ENCODE measurements around the gene CIITA.

Gene CIITA

GRCh38 chr16:10879681-10880589, 2.9 kb downstream of the CIITA start:
- no peak for DNase-seq (ENCODE audit: low read depth, low spot score)

- DNase-seq (ENCODE audit: low read depth, low spot score) = no peak
These were observed 3.8 kb downstream of the CIITA start for GRCh38 chr16:10880594-10881452.

GRCh38 chr16:10881479-10882030, 4.6 kb downstream of the CIITA start:
- DNase-seq (ENCODE audit: low read depth, low spot score) = no peak

GRCh38 chr16:10883004-10883403, 6.0 kb downstream of the CIITA start:
- DNase-seq (ENCODE audit: low read depth, low spot score) = no peak

GRCh38 chr16:10885246-10885645, 8.2 kb downstream of the CIITA start:
- no peak for DNase-seq (ENCODE audit: low read depth, low spot score)

GRCh38 chr16:10888320-10888937, 11.4 kb downstream of the CIITA start:
- DNase-seq (ENCODE audit: low read depth, low spot score) = no peak

GRCh38 chr16:10889855-10890254, 12.9 kb downstream of the CIITA start:
- no peak for DNase-seq (ENCODE audit: low read depth, low spot score)

GRCh38 chr16:10892782-10893318, 15.8 kb downstream of the CIITA start:
- DNase-seq (ENCODE audit: low read depth, low spot score) = no peak

- peak; percentile 65 for DNase-seq (ENCODE audit: low read depth, low spot score)
These were observed 18.3 kb downstream of the CIITA start for GRCh38 chr16:10895053-10895946.

- no peak for DNase-seq (ENCODE audit: low read depth, low spot score)
These were observed 19.2 kb downstream of the CIITA start for GRCh38 chr16:10896165-10896564.

GRCh38 chr16:10896723-10897122, 19.7 kb downstream of the CIITA start:
- no peak for DNase-seq (ENCODE audit: low read depth, low spot score)

- no peak for DNase-seq (ENCODE audit: low read depth, low spot score)
These were observed 20.1 kb downstream of the CIITA start for GRCh38 chr16:10897134-10897533.

GRCh38 chr16:10902999-10903398, 26.0 kb downstream of the CIITA start:
- no peak for DNase-seq (ENCODE audit: low read depth, low spot score)

- DNase-seq (ENCODE audit: low read depth, low spot score) = no peak
These were observed 29.5 kb downstream of the CIITA start for GRCh38 chr16:10906482-10906881.

- DNase-seq (ENCODE audit: low read depth, low spot score) = peak; percentile 52
These were observed 30.1 kb downstream of the CIITA start for GRCh38 chr16:10906914-10907756.

- DNase-seq (ENCODE audit: low read depth, low spot score) = no peak
These were observed 30.7 kb downstream of the CIITA start for GRCh38 chr16:10907757-10908045.

- no peak for DNase-seq (ENCODE audit: low read depth, low spot score)
These were observed 34.3 kb downstream of the CIITA start for GRCh38 chr16:10911267-10911666.

- DNase-seq (ENCODE audit: low read depth, low spot score) = no peak
These were observed 39.5 kb downstream of the CIITA start for GRCh38 chr16:10916534-10916933.

GRCh38 chr16:10918294-10919002, 41.4 kb downstream of the CIITA start:
- peak; percentile 97 for DNase-seq (ENCODE audit: low read depth, low spot score)
